ENCODE data around the gene PTGER1. TPM values are rescaled to one million over a fixed set of nuclear protein-coding genes. Genes with fewer than 3 reads are reported as not detected.

PTGER1 gene
- total and polyA plus RNA-seq, 9 of the 15 experiments (the other 6 are each of a cell fraction or from before 2014, with no cell fraction given) = 0.06 to 0.36 (median 0.31) TPM; not detected in 5

DNA sequence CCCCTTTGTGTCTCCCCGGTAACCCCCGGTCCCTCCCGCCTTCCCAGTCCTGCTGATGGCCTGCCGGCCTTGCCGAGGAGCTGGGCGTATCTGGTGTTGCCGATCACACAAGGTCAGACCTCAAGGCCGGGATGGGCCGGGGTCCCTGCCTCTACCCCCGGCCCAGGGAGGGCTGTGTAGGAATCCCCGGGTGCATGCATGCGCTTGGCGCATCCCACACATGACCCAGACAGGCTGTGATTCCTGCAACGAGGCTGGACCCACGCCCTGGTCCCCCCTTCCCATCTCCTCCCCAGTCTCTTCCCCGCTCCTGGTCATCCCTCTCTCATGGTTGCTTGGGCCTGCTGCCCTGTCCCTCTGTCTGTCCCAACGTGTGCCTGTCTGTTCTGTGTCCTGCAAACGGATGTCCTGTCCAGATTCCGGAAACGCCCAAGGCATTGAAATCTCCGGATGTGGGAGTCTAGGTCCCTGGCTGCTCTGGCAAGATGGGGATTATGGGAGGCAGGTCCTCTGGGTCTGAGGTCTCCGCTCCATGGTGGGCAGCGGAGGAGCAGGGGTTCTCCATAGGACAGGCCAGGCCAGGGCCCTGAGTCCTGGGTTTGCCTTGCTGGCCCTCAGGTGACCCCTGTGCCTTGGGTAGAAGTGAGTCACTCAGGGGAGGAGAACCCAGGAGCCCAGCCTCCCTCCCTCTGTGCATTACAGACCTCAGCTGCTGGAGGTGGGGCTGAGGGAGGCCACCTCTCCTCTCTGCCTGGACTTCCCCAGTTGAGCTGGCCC is 40.4 kb downstream of the PTGER1 start (continued):
- TF ChIP-seq CHD1 (IDR thresholded peaks at IDR 0.05; ENCODE audit: low read length) (no peak), NCOA4 (IDR thresholded peaks at IDR 0.05; ENCODE audit: partially characterized antibody) (no peak), ZNF644 (tag; IDR thresholded peaks at IDR 0.05; ENCODE audit: low read depth) (no peak), ZBTB2 (IDR thresholded peaks at IDR 0.05) (no peak), NEUROD1 (IDR thresholded peaks at IDR 0.05; ENCODE audit: borderline replicate concordance, low read depth, low read length, partially characterized antibody) (no peak), KLF16 (IDR thresholded peaks at IDR 0.05) (no peak), MEIS2 (IDR thresholded peaks at IDR 0.05; ENCODE audit: partially characterized antibody) (no peak), ZNF696 (CRISPR knock-in tag; conservative IDR thresholded peaks at IDR 0.05) (no peak), MCM3 (IDR thresholded peaks at IDR 0.05) (no peak), TCF7L2 (IDR thresholded peaks at IDR 0.05; ENCODE audit: low read depth, low read length) (no peak), ELF4 (CRISPR knock-in tag; IDR thresholded peaks at IDR 0.05) (no peak), ZNF212 (CRISPR knock-in tag; IDR thresholded peaks at IDR 0.05) (no peak), PURB (CRISPR knock-in tag; IDR thresholded peaks at IDR 0.05; ENCODE audit: low read depth) (no peak), ZNF445 (CRISPR knock-in tag; IDR thresholded peaks at IDR 0.05; ENCODE audit: low read depth) (no peak), SMARCC2 (IDR thresholded peaks at IDR 0.05; ENCODE audit: low read depth) (no peak)
- TF ChIP-seq, protein P1, sequence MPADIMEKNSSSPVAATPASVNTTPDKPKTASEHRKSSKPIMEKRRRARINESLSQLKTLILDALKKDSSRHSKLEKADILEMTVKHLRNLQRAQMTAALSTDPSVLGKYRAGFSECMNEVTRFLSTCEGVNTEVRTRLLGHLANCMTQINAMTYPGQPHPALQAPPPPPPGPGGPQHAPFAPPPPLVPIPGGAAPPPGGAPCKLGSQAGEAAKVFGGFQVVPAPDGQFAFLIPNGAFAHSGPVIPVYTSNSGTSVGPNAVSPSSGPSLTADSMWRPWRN (IDR thresholded peaks at IDR 0.05; ENCODE audit: low read depth) = no peak
- TF ChIP-seq, protein P2, sequence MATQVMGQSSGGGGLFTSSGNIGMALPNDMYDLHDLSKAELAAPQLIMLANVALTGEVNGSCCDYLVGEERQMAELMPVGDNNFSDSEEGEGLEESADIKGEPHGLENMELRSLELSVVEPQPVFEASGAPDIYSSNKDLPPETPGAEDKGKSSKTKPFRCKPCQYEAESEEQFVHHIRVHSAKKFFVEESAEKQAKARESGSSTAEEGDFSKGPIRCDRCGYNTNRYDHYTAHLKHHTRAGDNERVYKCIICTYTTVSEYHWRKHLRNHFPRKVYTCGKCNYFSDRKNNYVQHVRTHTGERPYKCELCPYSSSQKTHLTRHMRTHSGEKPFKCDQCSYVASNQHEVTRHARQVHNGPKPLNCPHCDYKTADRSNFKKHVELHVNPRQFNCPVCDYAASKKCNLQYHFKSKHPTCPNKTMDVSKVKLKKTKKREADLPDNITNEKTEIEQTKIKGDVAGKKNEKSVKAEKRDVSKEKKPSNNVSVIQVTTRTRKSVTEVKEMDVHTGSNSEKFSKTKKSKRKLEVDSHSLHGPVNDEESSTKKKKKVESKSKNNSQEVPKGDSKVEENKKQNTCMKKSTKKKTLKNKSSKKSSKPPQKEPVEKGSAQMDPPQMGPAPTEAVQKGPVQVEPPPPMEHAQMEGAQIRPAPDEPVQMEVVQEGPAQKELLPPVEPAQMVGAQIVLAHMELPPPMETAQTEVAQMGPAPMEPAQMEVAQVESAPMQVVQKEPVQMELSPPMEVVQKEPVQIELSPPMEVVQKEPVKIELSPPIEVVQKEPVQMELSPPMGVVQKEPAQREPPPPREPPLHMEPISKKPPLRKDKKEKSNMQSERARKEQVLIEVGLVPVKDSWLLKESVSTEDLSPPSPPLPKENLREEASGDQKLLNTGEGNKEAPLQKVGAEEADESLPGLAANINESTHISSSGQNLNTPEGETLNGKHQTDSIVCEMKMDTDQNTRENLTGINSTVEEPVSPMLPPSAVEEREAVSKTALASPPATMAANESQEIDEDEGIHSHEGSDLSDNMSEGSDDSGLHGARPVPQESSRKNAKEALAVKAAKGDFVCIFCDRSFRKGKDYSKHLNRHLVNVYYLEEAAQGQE (IDR thresholded peaks at IDR 0.05; ENCODE audit: borderline replicate concordance) = no peak
- TF ChIP-seq, protein P2 (CRISPR knock-in tag; IDR thresholded peaks at IDR 0.05; ENCODE audit: low read depth) = no peak
